Transverse colon (tissue), 4 donors: ENCODE measurements around the gene STT3B.

ENCODE experiments used
- CTCF ChIP-seq, 5 experiments: fragments of 200-600 bp in 3 of 5; fragments of 450-650 bp in 2 of 5; sonication (generic) in 3 of 5; IDR thresholded peaks; 1 replicate in 2 of 5; 2 replicates in 3 of 5; pipeline ENCODE4 v1.5.1; 2016 to 2017; ENCODE audit warnings: antibody characterized with exemption in 5 of 5, inconsistent platforms in 3 of 5, mild to moderate bottlenecking in 2 of 5, moderate library complexity in 1 of 5
- POLR2A ChIP-seq: fragments of 450-650 bp; IDR thresholded peaks from one replicate; pipeline ENCODE4 v1.6.1; 2016; ENCODE audit warnings: antibody characterized with exemption, mild to moderate bottlenecking, moderate library complexity
- POLR2AphosphoS5 ChIP-seq, 3 donors: sonication (generic); formaldehyde crosslinking; IDR thresholded peaks; one replicate each; pipeline ENCODE4 v1.6.1; 2016; ENCODE audit warnings: antibody characterized with exemption in 3 of 3

- TF ChIP-seq POLR2A (no peak), CTCF (IDR thresholded peaks at IDR 0.05) (no peak), POLR2AphosphoS5 (IDR thresholded peaks at IDR 0.05) (no peak)
Measured at GRCh38 chr3:31661993-31662670, 129.4 kb downstream of the STT3B start.
